PC-3 (cell line): ENCODE results near the gene TMSB4X.

Source experiments
- EZH2 ChIP-seq: fragments of 300-600 bp; sonication (generic); IDR thresholded peaks from one replicate; pipeline ENCODE4 v1.6.1; 2017; ENCODE audit warnings: antibody characterized with exemption, mild to moderate bottlenecking, low read length; ENCODE audit not compliant: unreplicated experiment
- EZH2phosphoT487 ChIP-seq: fragments of 300-600 bp; sonication (generic); IDR thresholded peaks from 2 replicates; pipeline ENCODE4 v1.6.1; 2018; ENCODE audit warnings: mild to moderate bottlenecking, antibody characterized with exemption, low read length, borderline replicate concordance
- TF ChIP-seq, protein P1 (sequence below): fragments of 300-600 bp; sonication (generic); conservative IDR thresholded peaks from 2 replicates; pipeline ENCODE4 v1.5.1; 2017; ENCODE audit warnings: antibody characterized with exemption, low read depth, mild to moderate bottlenecking, low read length

DNA sequence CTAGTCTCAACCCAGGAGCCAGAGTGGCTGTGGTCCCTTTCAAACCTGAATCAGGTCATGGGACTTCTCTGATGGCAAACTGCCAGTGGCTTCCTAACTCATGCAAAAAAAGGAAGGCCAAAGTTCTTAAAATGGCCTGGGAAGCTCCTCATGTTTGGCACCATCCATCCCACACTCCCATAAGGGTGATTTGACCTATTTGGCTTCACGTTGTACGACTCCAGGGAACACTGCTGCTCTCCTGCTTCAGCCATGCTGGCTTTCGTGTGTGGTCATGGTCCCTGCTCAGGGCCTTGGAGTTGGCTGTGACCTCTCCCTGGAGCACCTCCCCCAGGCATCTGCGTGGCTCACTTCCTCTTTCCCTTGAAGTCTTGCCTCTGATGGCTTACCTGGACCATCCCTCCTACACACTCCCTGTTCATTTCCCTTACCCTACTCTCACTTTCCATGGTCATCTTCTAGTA, 12.8 kb upstream of the TMSB4X start:
- TF ChIP-seq, protein P1, sequence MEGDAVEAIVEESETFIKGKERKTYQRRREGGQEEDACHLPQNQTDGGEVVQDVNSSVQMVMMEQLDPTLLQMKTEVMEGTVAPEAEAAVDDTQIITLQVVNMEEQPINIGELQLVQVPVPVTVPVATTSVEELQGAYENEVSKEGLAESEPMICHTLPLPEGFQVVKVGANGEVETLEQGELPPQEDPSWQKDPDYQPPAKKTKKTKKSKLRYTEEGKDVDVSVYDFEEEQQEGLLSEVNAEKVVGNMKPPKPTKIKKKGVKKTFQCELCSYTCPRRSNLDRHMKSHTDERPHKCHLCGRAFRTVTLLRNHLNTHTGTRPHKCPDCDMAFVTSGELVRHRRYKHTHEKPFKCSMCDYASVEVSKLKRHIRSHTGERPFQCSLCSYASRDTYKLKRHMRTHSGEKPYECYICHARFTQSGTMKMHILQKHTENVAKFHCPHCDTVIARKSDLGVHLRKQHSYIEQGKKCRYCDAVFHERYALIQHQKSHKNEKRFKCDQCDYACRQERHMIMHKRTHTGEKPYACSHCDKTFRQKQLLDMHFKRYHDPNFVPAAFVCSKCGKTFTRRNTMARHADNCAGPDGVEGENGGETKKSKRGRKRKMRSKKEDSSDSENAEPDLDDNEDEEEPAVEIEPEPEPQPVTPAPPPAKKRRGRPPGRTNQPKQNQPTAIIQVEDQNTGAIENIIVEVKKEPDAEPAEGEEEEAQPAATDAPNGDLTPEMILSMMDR: no peak
- TF ChIP-seq EZH2 (no peak), EZH2phosphoT487 (no peak)
